Measurements from ENCODE around the gene CACNG5.

- TF ChIP-seq CTCF (IDR thresholded peaks at IDR 0.05; ENCODE audit: poor library complexity, severe bottlenecking) (no peak), EZH2 (IDR thresholded peaks at IDR 0.05; ENCODE audit: borderline replicate concordance, insufficient read depth, low read length, poor library complexity, severe bottlenecking) (no peak), EP300 (conservative IDR thresholded peaks at IDR 0.05; ENCODE audit: poor library complexity, severe bottlenecking) (no peak), RAD21 (conservative IDR thresholded peaks at IDR 0.05) (no peak)
Observed at GRCh38 chr17:66923886-66924285, 89.0 kb downstream of the CACNG5 start.

Measured in neural cell (in vitro differentiated cells).